A204.1 (cell line): Measurements from ENCODE around the gene NEMF.
"Not testable (repeated sequence)": the region's sequence is repeated elsewhere in the genome, so short reads cannot be mapped to it uniquely, and the experiment has no call there.

Source experiments
- FAIRE-seq: peaks from 2 replicates; lab custom pipeline; 2012; peaks lifted over from hg19 to GRCh38; lab: Jason Lieb, UNC

NEMF gene

DNA sequence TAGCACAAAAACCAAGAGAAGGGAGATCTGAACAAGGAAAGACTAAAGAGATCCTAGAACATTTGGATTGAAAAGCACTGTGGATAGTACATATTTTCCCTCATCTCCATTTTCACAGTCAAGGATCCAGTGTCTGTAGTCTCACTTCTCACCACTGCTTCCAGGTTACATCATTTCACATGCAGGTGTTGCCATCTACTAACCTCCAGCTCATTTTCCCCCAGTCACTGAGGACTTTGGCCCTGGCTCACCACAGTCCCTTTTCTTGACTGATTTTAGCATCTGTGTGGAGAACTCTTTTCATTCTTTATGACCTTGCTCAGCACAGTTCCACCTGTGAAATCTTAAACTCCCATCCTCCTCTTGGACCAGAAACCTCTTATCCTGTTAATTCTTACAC lies 106.1 kb downstream of the NEMF start:
- FAIRE-seq = not testable (repeated sequence)

DNA sequence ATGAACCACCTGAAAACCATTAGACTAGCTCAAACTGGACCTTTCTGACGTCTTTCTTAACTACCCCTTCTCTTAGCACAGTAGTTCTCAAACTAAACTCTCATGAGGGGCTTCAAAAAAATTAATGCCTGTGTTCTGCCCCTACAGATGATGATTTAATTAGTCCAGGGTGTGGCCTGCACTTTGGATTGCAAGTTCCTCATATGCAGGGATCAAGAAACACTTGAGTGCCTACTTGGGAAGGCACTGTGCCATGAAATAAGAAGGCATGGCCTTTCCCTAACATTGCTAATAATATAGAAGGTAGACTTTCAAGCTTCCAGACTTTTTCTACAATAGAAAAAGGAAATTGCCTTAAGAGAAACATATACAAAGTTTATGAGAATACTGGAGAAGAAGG lies 107.4 kb downstream of the NEMF start:
- no peak for FAIRE-seq

DNA sequence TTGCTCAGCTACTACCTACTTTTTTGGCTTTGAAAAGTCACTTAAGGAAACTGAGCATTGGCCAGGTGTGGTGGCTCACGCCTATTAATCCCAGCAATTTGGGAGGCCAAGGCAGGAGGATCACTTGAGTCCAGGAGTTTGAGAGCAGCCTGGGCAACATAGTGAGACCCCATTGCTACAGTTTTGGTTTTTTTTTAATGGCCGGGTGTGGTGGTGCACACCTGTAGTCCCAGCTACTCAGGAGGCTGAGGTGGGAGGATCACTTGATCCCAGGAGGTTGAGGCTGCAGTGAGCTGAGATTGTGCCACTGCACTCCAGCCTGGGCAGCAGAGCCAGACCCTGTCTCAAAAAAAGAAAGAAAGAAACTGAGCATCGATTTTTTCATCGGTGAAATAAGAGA lies 116.9 kb downstream of the NEMF start:
- not testable (repeated sequence) for FAIRE-seq

DNA sequence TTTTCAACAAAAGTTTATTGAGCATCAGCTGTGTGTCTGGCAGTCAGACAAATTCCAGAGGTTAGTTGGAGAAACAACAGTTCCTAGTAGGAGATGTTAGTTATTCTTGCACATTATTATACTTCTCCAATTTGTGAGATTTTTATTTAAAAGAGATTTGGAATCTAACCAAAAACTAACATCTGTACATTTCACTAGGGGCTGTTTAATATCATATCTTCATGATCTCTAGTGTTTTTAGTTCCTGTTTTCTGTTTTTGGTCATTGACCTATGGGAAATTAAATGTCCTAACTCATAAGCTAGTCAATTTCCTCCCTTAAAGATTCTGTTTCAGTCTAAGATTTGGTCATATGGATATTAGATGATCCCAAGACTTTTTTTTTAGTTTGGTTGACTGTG lies 118.8 kb downstream of the NEMF start:
- FAIRE-seq = no peak

DNA sequence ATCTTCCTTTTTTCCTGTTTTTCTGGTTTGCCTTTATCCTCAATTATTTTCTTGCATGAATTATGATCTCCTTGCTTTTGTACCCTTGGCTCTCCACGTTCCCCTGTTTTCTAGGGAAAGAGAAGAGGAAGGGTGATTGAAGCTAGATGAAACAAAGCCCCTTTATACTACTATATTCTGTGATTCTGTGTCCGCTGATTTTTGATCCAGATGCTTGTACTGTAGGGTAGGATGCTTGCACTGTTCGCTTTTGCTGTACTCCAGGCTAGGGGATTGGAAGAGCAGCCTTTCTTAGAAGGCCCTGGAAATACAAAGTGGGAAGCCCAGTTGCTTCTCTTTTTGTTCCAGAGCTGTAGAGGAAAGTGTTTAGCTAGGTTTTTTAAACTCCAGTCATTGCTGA lies 119.7 kb downstream of the NEMF start:
- no peak for FAIRE-seq
